GM18511 (cell line): ENCODE measurements around the gene MLPH.

ENCODE experiments used
- ATAC-seq: cut with Tn5 transposase; IDR thresholded peaks from one replicate; pipeline ENCODE4 v1.9.1; 2021; ENCODE audit warnings: mild to moderate bottlenecking, moderate library complexity; ENCODE audit not compliant: unreplicated experiment

MLPH gene

GRCh38 chr2:237597196-237598145 lies 110.4 kb downstream of the MLPH start:
- no peak for ATAC-seq

- no peak for ATAC-seq
Observed at GRCh38 chr2:237598468-237599208, 111.6 kb downstream of the MLPH start.

- no peak for ATAC-seq
Observed at GRCh38 chr2:237599465-237600110, 112.5 kb downstream of the MLPH start.

GRCh38 chr2:237600205-237600846 lies 113.3 kb downstream of the MLPH start:
- ATAC-seq = no peak

- no peak for ATAC-seq
Observed at GRCh38 chr2:237601453-237602116, 114.5 kb downstream of the MLPH start.

- ATAC-seq = no peak
Observed at GRCh38 chr2:237602409-237602808, 115.4 kb downstream of the MLPH start.

GRCh38 chr2:237603049-237603717 lies 116.1 kb downstream of the MLPH start:
- no peak for ATAC-seq

GRCh38 chr2:237603718-237604362 lies 116.8 kb downstream of the MLPH start:
- ATAC-seq = peak; percentile 90

- no peak for ATAC-seq
Observed at GRCh38 chr2:237604391-237604790, 117.3 kb downstream of the MLPH start.
